Tibial nerve (tissue), 3 donors: ENCODE data around the gene DPH1.

ENCODE experiments used
- CTCF ChIP-seq, 5 experiments: fragments of 200-600 bp in 3 of 5; fragments of 450-650 bp in 2 of 5; sonication (generic) in 3 of 5; IDR thresholded peaks; one replicate each; pipeline ENCODE4 v1.5.1; 2016 to 2019; ENCODE audit warnings: antibody characterized with exemption in 5 of 5, mild to moderate bottlenecking in 3 of 5, moderate library complexity in 2 of 5
- POLR2A ChIP-seq, 2 donors: fragments of 450-650 bp; IDR thresholded peaks; one replicate each; pipeline ENCODE4 v1.6.1; 2017; ENCODE audit warnings: antibody characterized with exemption in 2 of 2, mild to moderate bottlenecking in 2 of 2, moderate library complexity in 2 of 2

DNA sequence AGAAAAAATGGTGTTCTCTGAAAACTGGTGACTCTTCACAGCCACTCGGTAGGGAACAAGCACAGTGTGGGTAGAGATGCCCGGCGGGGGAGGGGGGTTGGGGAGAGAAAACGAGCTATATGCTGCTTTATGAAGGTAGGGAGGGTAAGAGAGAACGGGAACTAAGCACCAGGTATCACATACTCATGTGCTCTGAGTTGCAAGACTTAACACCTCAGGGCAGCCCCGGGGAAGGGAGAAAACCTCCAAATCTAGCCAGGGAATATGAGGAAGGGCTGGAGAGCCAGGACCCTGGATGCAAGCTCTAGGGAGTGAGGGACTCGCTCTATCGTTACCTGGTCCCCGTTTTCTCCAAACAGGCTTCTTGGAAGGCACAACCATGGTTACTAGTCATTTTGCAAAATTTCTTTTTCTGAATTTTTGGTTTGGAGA is 60.3 kb downstream of the DPH1 start:
- TF ChIP-seq CTCF (IDR thresholded peaks at IDR 0.05), result no peak
- no peak for TF ChIP-seq POLR2A (IDR thresholded peaks at IDR 0.05)
